ENCODE measurements around the gene SMURF1.

DNA sequence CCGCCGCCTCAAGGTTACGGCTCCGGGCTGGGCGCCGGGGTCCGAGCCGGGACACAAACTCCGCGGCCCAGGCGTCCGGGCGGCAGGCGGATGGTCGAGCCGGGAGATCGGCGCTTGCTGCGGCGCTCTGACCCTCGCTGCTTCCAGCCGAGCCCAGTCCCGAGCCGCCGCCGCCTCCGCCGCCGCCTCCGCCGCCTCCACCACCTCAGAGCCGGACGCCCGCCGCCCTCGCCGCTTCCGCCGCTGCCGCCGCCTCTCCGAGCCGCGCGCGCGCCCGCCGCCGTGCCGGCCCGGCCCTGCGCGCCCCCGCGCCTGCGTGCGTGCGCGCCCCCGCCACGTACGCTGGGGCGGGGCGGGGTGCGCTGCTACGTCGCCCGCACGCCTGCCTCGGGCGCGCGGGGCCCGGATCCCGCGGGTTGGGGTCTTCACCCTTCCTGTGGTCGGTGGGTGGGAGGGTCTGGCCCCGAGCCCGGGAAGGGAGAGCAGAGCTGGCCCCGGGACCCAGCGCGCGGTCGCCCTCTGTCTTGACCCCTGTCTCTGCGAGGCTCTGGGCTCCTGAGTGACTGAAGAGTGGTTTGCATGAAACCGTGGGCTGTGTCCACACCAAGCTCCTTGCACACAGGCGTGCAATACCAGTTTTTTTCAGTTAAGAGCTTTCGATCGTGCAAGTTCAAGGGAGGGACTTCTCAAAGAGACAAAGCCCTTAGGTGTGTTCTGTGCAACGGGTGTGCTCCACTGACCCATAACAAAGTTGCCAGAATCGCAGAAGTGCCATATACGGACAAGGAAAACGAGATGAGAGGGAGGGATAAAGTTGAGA, at the start of gene SMURF1:
- peak; percentile 70; the same call in 1 of the 2 replicates for TF ChIP-seq POLR2A (IDR thresholded peaks at IDR 0.05; ENCODE audit: low read depth, low read length)
- TF ChIP-seq TAF1 (IDR thresholded peaks at IDR 0.05; ENCODE audit: borderline replicate concordance, low read depth, low read length): no peak
